Measurements from ENCODE around the gene PDE1A.

- TF ChIP-seq SIN3A (IDR thresholded peaks at IDR 0.05; ENCODE audit: borderline replicate concordance, low read depth, low read length) (no peak), CTCF (IDR thresholded peaks at IDR 0.05) (no peak), GATA2 (CRISPR knock-in tag; IDR thresholded peaks at IDR 0.05) (no peak), RFX5 (IDR thresholded peaks at IDR 0.05; ENCODE audit: low read length) (no peak), EP300 (IDR thresholded peaks at IDR 0.05; ENCODE audit: borderline replicate concordance in 1 of 2, low read depth in 1 of 2, low read length in 1 of 2) (no peak), REST (IDR thresholded peaks at IDR 0.05; ENCODE audit: low read depth, low read length) (no peak), YY1 (IDR thresholded peaks at IDR 0.05; ENCODE audit: low read depth) (no peak), POLR2AphosphoS5 (IDR thresholded peaks at IDR 0.05; ENCODE audit: low read depth, low read length) (no peak), JUND (IDR thresholded peaks at IDR 0.05) (no peak), NFIC (IDR thresholded peaks at IDR 0.05; ENCODE audit: borderline replicate concordance) (no peak)
Observed at GRCh38 chr2:182377467-182377866, 49.4 kb downstream of the PDE1A start.

All from SK-N-SH (cell line).